Measurements from ENCODE around the gene KRTAP2-3. TPM values are rescaled to one million over a fixed set of nuclear protein-coding genes. Genes with fewer than 3 reads are reported as not detected.
"Not testable (repeated sequence)": the region's sequence is repeated elsewhere in the genome, so short reads cannot be mapped to it uniquely, and the experiment has no call there.

Gene KRTAP2-3
- total RNA-seq, 4 donors from 2014 or later = not detected

GRCh38 chr17:41098481-41098880 is 38.6 kb upstream of the KRTAP2-3 start:
- ATAC-seq (ENCODE audit: low FRiP score) (no peak), DNase-seq (ENCODE audit: low spot score) (no peak)
- TF ChIP-seq CTCF (IDR thresholded peaks at IDR 0.05) = no peak

DNA sequence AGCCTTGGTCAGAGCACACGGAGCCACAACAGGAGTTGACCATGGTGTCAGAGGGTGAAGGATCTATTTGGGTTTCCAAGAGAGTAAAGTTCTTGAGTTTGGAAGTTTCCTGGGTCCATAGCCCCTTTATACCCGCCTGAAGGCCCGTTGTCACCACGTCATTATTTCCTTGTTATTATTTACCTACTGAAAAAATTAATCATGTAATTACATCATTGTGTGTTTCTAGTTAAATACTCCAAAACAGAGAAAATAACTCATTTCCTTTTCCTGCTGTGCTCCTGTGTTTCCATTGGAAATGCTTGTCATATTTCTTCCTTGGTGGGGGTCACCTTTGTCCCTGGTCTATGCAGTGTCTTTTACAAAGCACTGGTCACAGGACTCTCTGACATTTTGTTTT is 38.1 kb upstream of the KRTAP2-3 start, which contains the start of gene KRTAP4-8:
TSS of gene KRTAP4-8 (minus strand) at position 101 of the 400 bp plus-strand sequence. CDS start at position 43, 58 bp downstream.
- no peak for ATAC-seq (ENCODE audit: low FRiP score)
- TF ChIP-seq CTCF (IDR thresholded peaks at IDR 0.05) = no peak
- no peak for DNase-seq (ENCODE audit: low spot score)

DNA sequence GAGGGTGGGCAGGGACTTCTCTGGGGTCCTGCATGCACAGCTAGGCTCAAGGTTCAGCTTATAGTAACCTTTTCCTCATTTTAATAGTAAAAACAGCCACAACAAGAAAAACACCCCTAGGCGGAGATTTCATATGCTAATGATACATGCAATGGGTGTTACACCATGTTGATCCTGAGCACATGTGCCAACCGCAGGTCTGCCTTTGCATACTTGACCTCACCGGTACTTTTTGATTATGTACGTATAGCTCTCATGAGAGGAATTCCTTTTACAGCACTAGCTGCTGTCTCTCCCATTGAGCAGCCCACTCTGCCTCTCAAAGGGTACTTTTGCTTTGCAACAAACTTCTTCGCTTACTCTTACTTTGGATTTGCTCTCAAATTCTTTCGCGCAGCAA is 36.1 kb upstream of the KRTAP2-3 start:
- no peak for TF ChIP-seq CTCF (IDR thresholded peaks at IDR 0.05)
- ATAC-seq (ENCODE audit: low FRiP score) (no peak), DNase-seq (ENCODE audit: low spot score) (no peak)

DNA sequence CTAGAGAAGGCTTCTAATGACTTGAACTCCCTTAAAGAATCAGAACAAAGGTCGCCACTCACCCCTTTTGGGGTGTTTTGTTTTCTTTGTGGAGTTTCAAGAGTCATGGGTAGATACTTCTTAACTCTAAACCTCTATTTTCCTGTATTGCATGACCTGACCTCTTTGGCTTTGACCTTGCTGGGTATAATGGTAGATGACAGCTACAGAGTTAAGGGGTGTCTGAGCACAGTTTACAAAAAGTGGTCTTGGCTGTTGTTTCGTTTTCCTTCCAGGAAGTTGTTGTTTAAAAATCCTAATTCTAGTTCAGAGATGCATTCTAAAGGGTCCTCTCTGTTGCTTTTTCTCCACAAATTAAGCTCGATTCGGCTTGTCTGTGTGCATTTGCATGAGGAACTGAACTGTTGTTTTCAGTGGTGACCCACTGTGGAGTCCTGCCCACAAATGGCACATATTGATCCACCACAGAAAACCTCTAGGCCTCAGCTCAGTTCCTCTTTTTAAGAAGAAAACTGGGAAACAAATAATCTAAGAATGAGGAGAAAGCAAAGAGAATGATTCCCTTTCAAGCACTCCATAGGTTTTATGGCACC is 28.9 kb upstream of the KRTAP2-3 start:
- DNase-seq (ENCODE audit: low spot score); ATAC-seq (ENCODE audit: low FRiP score): not testable (repeated sequence)

- not testable (repeated sequence) for DNase-seq (ENCODE audit: low spot score); ATAC-seq (ENCODE audit: low FRiP score)
Measured at GRCh38 chr17:41084100-41084856, 24.4 kb upstream of the KRTAP2-3 start, which contains the start of gene KRTAP4-7. KRTAP4-7 (plus strand) TSS chr17:41084150; CDS start chr17:41084207, 57 bp downstream.

- not testable (repeated sequence) for ATAC-seq (ENCODE audit: low FRiP score); DNase-seq (ENCODE audit: low spot score)
Measured at GRCh38 chr17:41083427-41083826, 23.5 kb upstream of the KRTAP2-3 start.

DNA sequence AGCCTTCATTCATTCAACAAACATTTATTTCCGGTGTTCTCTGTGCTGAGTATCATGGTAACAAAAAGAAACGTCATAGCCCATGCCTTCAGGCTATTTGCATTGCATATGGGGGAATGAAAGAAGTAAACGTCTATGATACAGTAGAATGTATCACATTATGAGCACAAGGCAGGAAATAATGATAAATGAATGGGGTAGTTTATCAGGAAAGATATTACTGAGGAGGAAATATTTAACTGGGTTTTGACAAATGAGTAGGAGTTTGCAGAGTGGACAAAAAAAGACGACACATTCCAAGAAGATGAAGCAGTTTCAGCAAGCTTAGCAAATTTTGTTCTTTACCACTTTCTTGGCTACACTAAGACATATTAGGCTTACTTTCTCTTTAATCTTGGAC is 22.7 kb upstream of the KRTAP2-3 start:
- ATAC-seq (ENCODE audit: low FRiP score) = no peak
- no peak for TF ChIP-seq CTCF (IDR thresholded peaks at IDR 0.05)
- DNase-seq (ENCODE audit: low spot score) = no peak

DNA sequence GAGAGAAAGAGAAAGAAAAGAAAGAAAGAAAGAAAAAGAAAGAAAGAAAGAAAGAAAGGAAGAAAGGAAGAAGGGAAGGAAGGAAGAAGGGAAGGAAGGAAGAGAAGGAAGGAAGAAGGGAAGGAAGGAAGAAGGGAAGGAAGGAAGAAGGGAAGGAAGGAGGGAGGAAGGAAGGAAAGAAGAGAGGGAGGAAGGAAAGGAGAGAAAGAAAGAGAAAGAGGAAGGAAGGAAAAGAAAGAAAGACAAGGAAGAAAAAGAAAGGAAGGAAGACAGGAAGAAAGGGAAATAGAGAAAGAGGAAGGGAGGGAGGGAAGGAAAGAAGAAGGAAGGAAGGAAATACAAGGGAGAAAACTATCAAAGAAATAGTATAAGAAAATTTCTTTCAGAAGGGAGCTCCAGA is 16.9 kb upstream of the KRTAP2-3 start:
- DNase-seq (ENCODE audit: low spot score) (no peak), ATAC-seq (ENCODE audit: low FRiP score) (no peak)
- TF ChIP-seq CTCF (IDR thresholded peaks at IDR 0.05) = no peak
